Activated naive CD4-positive, alpha-beta T cell treated with Interleukin-2 at 50 U/mL for 16 hours (primary cell): ENCODE data around the gene MGMT.

Source experiments
- DNase-seq: peaks from one replicate; pipeline ENCODE4 v3.0.0-alpha.2; 2020

Gene MGMT

DNA sequence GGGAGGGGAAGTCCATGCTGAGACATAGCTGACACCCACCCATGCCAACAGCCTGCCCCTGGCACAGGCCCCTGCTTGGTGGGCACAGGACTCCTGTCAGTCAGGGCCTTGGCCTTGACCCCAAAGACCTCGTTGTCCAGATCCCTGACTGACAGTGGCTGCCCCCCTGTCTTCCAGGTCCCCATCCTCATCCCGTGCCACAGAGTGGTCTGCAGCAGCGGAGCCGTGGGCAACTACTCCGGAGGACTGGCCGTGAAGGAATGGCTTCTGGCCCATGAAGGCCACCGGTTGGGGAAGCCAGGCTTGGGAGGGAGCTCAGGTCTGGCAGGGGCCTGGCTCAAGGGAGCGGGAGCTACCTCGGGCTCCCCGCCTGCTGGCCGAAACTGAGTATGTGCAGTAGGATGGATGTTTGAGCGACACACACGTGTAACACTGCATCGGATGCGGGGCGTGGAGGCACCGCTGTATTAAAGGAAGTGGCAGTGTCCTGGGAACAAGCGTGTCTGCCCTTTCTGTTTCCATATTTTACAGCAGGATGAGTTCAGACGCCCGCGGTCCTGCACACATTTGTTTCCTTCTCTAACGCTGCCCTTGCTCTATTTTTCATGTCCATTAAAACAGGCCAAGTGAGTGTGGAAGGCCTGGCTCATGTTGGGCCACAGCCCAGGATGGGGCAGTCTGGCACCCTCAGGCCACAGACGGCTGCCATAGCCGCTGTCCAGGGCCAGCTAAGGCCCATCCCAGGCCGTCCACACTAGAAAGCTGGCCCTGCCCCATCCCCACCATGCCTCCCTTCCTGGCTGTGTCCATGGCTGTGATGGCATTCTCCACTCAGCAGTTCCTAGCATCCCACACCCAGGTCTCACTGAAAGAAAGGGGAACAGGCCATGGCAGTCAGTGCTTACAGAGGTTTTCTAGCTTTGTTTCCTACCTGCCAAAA, 299.8 kb downstream of the MGMT start:
- DNase-seq, result no peak

DNA sequence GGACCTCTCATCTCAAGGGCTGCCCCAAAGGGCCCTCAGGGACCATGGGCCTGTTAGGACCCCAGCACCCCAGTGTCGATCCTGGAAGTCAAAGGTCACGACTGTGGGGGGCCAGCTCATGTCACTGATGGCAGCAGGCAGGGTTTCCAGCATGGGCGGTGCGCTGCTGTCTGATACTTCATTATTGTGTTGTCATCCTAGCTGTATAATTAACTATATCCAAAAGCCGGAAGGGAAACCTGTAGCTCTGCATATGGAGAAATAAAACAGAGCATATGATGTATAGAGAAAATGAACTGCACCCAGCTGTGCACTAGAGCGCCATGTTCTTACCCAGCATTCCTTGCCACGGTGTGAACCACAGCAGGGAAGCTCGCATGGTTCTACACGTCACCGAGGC, 300.7 kb downstream of the MGMT start:
- DNase-seq, result no peak

DNA sequence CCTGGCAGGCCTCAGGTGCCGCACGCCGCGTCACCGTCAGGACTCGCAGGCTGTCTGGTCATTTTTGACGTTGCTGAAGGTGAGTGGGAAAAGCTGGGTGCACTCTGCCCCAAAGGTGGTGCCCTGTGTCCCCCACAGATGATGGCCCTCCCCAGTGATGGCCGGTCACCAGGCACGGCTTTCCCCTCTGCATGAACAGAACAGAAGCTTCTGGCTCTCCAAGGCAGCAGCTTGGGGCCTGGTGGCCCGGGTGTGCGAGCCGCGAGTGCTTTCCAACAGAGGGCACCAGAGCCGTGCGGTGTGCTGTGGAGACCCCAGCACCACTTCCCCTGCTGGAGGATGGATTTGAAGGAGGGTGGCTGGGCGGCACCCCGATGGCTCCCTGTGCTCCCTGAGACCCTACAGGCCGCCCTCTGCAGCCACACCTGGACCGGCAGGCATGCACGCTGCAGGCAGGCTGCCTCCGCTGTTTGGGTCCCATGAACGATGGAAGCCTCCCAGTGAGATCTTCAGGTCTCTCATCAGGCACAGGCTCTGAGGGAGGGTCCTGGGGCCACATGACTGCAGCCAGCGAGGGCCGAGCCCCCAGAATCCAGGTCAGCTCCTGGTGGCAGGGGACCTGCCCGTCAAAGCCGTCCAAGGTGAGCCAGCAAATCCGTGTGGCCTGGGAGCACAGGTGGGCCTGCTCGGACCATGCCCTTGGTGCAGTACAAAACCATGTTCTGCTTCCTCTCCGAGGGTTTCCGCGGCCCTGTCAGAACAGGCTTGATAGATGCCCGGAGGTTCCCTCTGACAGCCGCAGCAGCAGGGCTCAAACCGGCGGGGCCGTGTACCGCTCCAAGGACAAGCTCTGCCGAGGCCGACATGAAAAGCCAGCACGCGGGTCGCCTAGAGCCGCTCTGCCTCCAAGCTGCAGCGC, 301.7 kb downstream of the MGMT start:
- no peak for DNase-seq

GRCh38 chr10:129769381-129770116, 302.5 kb downstream of the MGMT start:
- no peak for DNase-seq

DNA sequence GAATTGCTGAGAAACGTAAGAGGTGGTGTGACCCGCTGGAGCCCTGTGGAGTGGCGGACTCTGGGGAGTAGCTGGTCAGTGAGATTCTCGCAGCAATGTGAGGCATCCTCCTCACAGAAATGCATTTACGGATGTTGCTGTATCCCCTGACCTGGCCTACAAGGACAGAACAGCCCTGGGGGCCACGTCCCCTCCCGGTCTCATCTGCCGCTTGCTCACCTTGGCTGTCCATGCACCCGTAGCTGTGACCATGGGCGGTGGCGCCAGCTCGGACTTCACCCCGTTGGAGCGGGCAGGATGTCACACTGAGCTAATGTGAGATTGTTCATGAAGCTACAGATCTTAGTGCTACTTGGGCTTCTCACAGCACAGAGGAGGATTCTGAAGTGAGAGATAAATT, 303.2 kb downstream of the MGMT start:
- DNase-seq, result no peak

GRCh38 chr10:129771024-129771423, 304.0 kb downstream of the MGMT start:
- no peak for DNase-seq

- no peak for DNase-seq
Measured at GRCh38 chr10:129771576-129771975, 304.5 kb downstream of the MGMT start.

DNA sequence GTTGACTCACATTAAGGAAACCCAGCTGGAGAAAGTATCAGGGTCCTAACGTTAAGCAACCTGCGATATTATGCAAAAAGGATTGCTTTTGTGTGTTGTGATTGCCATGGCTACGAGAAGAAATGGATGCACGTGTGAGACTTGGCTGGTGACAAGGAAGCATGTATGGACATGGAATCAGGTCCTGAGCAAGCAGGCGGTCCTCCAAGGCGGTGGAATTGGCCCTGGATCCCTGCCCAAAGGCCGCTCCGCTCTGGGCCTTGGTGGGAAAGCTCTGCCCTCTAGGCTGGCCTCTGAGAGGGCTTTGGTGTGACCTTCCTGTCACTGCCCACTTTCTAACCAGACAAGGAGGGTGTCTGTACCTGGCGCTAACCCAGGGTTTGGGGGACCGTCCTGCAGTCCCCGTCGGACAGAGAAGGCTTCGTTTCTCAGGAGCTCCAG, 305.0 kb downstream of the MGMT start:
- no peak for DNase-seq

- no peak for DNase-seq
Measured at GRCh38 chr10:129772468-129773358, 305.7 kb downstream of the MGMT start.

DNA sequence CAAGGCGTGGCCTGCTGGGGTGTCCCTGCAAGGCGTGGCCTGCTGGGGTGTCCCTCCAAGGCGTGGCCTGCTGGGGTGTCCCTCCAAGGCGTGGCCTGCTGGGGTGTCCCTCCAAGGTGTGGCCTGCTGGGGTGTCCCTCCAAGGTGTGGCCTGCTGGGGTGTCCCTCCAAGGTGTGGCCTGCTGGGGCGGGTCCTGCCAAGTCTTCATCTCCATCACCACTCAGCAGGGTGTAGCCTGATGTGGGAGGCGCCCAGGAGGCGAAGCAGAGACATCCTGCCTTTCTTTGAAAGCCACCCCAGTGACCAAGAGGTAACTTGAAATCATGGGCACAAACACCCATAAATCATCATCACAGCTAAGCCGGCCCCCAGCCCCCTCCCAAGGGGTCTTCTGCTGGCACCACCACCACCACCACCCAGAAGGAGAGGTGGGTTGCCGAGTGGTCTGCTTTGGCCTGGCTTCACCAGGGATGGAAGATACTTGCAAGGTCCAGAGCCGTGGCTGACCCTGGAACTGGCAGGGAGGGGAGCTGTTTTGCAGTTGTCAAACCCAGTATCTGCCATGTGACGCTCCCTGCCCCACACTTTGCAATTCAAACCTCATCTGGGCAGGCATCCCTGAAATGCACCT, 306.4 kb downstream of the MGMT start:
- no peak for DNase-seq

GRCh38 chr10:129774082-129774735, 307.2 kb downstream of the MGMT start:
- DNase-seq, result no peak

GRCh38 chr10:129774736-129775401, 307.8 kb downstream of the MGMT start:
- no peak for DNase-seq

- no peak for DNase-seq
Measured at GRCh38 chr10:129775681-129776080, 308.6 kb downstream of the MGMT start.

DNA sequence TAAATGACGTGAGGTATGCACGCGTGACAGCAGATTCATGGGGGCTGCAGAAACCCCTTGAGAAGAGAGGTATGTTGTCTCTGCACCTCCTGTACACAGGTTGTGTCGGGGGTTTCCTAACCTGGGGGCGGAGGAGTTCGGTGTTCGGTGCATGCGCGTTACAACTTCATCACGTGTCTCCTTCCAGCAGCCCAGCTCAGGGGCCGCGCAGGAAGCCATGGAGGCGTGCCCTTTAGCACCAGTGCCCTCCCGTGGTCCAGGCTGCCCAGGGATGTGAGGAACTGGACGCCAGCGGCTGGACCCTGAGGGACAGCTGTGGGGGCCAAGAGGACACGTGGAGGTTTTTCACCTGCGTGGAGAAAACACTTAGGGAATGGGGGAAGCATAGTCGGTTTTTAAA, 310.6 kb downstream of the MGMT start:
- no peak for DNase-seq

- no peak for DNase-seq
Measured at GRCh38 chr10:129778571-129778970, 311.5 kb downstream of the MGMT start.

GRCh38 chr10:129779126-129780111, 312.4 kb downstream of the MGMT start:
- no peak for DNase-seq

GRCh38 chr10:129780198-129780597, 313.2 kb downstream of the MGMT start:
- no peak for DNase-seq

DNA sequence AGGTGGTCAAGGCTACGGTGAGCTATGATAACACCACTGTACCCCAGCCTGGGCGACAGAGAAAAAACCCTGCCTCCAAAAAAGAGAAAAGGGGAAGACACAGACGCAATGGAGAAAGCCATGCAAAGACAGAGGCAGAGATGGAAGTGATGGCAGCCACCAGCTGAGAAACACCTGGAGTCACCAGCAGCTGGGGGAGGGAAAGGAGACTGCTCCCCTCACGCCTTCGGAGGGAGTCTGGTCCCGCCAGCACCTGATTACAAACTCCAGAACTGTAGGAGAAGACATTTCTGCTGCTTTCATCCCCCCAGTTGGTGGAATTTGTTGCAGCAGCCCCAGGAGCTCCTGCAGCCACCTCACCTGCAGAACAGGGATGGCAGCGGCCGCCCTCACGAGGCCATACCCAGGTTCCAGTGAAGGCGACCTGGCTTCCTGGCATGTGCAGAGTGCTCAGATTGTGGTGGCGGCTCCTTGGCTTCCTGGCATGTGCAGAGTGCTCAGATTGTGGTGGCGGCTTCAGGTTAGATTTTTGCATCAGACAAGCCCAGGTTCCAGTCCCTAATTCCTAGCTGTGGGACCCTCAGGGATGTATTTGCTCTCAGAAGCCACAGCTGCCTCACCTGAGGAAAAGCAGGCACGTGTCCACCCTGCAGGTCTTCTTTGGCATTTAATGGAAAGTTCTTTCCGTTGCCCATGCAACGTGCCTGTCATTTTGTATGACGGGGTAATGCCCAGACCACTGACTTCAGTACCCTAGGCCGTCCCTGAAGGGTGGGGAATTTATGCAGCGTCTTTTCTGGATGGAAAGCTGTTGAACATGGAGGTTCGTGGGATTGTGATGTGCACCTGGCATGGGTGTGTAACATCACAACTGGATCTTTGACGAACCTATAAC, 314.1 kb downstream of the MGMT start:
- no peak for DNase-seq
